ENCODE measurements around the gene C2orf42. TPM values are rescaled to one million over a fixed set of nuclear protein-coding genes. Genes with fewer than 3 reads are reported as not detected.

C2orf42 gene
- total RNA-seq, 4 donors from 2014 or later, result 2.3 to 18.2 (median 11.8) TPM

DNA sequence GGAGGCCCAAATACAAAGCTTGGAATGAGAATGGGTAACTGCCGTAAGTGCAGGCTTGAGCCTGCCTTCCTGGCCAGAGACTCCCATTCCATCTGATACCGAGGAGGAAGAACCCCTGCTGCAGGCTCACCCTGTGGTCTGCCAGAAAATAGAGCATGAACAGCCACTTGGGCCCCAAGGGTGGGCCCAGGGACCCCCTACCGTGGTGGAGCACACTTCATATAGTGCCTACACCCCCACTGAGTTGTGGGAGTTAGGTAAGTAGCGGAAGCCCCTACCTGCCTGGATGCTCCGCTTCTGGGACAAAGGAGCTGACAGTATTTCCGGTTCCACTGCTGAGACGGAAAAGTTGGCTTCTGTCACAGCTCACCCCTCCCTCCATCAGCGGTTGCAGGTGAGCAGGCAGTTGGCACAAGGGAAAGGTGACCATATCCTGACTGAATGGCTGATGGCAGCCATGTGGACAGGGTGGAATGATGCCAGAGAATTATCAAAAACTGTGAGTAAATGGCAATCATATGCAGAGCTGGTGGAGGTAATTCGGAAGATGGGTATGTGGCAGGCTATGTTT lies 11.5 kb upstream of the C2orf42 start:
- TF ChIP-seq, protein P1, sequence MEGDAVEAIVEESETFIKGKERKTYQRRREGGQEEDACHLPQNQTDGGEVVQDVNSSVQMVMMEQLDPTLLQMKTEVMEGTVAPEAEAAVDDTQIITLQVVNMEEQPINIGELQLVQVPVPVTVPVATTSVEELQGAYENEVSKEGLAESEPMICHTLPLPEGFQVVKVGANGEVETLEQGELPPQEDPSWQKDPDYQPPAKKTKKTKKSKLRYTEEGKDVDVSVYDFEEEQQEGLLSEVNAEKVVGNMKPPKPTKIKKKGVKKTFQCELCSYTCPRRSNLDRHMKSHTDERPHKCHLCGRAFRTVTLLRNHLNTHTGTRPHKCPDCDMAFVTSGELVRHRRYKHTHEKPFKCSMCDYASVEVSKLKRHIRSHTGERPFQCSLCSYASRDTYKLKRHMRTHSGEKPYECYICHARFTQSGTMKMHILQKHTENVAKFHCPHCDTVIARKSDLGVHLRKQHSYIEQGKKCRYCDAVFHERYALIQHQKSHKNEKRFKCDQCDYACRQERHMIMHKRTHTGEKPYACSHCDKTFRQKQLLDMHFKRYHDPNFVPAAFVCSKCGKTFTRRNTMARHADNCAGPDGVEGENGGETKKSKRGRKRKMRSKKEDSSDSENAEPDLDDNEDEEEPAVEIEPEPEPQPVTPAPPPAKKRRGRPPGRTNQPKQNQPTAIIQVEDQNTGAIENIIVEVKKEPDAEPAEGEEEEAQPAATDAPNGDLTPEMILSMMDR (IDR thresholded peaks at IDR 0.05), result no peak
- TF ChIP-seq POLR2A (IDR thresholded peaks at IDR 0.05), result no peak
- 42 to 44% methylated on average over 8 to 9 of the region's 9 CpGs for WGBS, 2 donors
- intact Hi-C loops (cut with DNase I; ENCODE audit: low total_unique reads), result no loop called here
- peak in 1 of 2 donors; percentile 71 for DNase-seq (ENCODE audit: low spot score in 2 of 2)
- H3K4me3 ChIP-seq (ENCODE audit: low read depth, poor library complexity, severe bottlenecking), result no peak overlapping the region

DNA sequence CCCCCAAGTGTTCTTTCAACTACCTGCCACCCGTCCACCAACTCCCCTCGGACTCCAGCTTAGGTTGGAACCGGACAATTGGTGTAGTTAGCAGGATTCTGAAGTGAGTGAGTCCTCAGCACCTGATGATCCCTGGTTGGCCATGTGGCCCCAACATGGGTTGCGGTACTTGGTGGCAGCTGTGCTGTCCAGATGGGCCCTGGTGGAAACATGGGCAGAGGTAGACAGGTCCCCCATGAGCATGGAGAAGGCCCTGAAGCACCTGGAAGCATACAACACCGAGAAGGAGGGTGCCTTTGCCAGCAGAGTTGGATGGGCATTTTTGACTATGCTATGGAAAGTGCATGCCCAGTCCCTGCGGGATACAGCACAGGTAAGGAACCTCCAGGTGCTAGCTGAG lies 11.0 kb upstream of the C2orf42 start:
- no peak overlapping the region for H3K4me3 ChIP-seq (ENCODE audit: low read depth, poor library complexity, severe bottlenecking)
- WGBS, 2 donors, result 71 to 87% methylated on average over 6 of the region's 6 CpGs

DNA sequence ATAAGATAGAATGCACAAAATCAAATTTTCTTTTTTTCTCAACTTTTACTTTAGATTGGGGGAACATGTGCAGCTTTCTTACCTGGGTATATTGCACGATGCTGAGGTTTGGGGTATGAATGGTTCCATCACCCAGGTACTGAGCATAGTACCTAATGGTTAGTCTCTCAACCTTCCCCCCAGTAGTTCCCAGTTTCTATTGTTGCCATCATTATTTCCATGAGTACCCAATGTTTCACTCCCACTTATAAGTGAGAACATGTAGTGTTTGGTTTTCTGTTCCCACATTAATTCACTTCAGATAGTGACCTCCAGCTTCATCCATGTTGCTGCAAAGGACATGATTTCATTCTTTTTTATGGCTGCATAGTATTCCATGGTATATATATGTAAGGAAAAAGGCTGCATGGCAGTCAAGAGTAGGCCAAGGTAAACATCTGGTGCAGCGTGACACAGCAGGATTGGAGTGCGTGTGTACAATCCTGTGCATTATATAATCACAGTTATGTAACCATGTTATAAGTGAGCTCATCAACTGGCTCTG lies 10.5 kb upstream of the C2orf42 start:
- no peak for TF ChIP-seq POLR2A (IDR thresholded peaks at IDR 0.05)
- TF ChIP-seq, protein P1 (IDR thresholded peaks at IDR 0.05), result no peak
- WGBS, 2 donors, result 69 to 80% methylated on average over 3 of the region's 3 CpGs
- intact Hi-C loops (cut with DNase I; ENCODE audit: low total_unique reads), result no loop called here
- no peak overlapping the region for H3K4me3 ChIP-seq (ENCODE audit: low read depth, poor library complexity, severe bottlenecking)
- no peak for DNase-seq (ENCODE audit: low spot score in 2 of 2)

More for the DNA sequence above, 11.0 kb upstream of the C2orf42 start:
- intact Hi-C loops (cut with DNase I; ENCODE audit: low total_unique reads), result no loop called here
- DNase-seq (ENCODE audit: low spot score in 2 of 2), result peak in 1 of 2 donors; percentile 73
- no peak for TF ChIP-seq POLR2A (IDR thresholded peaks at IDR 0.05)
- TF ChIP-seq, protein P1 (IDR thresholded peaks at IDR 0.05), result no peak

DNA sequence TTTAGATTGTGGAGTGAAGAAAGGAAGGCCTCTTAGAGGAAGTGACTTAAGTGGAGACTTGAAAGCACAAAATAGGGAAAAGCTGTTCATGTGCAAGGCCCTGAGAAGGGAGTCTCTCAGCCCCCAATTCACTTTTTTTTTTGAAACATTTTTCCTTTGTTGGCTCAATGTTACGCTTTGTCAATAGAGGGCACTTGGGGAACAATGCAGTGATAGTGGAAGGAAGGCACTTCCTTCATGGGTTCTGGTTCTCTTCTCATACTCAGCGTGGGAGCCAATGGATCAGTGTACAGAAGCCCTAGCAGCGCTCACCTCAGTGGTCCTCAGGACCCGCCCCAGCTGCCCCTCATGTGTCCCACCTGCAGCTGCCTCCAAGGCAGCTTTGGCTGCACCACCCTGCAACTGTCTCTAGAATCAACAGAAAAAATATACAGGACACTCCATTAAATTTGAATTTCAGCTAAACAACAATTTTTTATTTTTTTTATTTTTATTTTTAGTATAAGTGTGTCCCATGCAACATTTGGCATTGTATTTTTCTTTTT lies 8.6 kb upstream of the C2orf42 start:
- 84 to 91% methylated on average over 4 of the region's 4 CpGs for WGBS, 2 donors
- TF ChIP-seq POLR2A (IDR thresholded peaks at IDR 0.05), result no peak
- TF ChIP-seq, protein P1 (IDR thresholded peaks at IDR 0.05), result no peak
- DNase-seq (ENCODE audit: low spot score in 2 of 2), result peak in 1 of 2 donors; percentile 49
- no peak overlapping the region for H3K4me3 ChIP-seq (ENCODE audit: low read depth, poor library complexity, severe bottlenecking)
- intact Hi-C loops (cut with DNase I; ENCODE audit: low total_unique reads), result no loop called here

DNA sequence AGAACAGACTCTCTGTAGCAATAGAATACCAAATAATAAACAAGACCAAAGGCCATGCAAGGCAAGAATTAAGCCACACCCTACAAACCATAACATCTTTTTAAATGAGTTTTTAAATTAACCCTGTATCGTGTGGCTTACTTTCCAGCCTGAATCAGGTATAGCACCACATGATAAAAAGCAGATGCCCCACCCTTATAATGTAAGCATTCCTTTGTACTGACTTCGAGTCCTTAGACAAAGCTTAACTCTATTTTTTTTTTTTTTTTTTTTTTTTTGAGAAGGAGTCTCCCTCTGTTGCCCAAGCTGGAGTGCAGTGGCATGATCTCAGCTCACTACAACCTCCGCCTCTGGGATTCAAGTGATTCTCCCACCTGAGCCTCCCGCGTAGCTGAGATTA lies 1.7 kb upstream of the C2orf42 start:
- 74 to 83% methylated on average over 5 of the region's 5 CpGs for WGBS, 2 donors
- intact Hi-C loops (cut with DNase I; ENCODE audit: low total_unique reads), result no loop called here
- no peak for DNase-seq (ENCODE audit: low spot score in 2 of 2)
- H3K4me3 ChIP-seq (ENCODE audit: low read depth, poor library complexity, severe bottlenecking), result no peak overlapping the region
- no peak for TF ChIP-seq POLR2A (IDR thresholded peaks at IDR 0.05)
- TF ChIP-seq, protein P1 (IDR thresholded peaks at IDR 0.05), result no peak
